Measurements from ENCODE around the gene ROBO1.

The ROBO1 gene

DNA sequence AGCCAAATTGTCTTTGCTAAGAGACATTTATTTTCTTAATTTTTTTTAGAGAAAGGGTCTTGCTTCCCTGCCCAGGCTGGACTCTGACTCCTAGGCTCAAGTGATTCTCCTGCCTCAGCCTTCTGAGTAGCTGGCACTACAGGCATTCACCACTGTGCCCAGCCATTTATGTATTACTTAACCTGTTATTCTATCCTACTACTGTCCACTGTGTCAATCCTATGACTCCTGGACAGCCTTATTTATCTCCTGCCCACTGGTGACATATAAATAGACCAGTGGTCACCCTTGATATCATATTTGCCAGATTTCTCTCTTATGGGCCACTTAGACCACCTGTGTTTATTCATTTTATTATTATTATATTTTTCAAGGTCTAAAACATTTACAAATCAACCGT, 161.4 kb downstream of the ROBO1 start:
- no peak overlapping the region for H3K4me2 ChIP-seq (ENCODE audit: low read depth, low read length, poor library complexity, severe bottlenecking)
- H3K79me2 ChIP-seq (ENCODE audit: insufficient read depth, low read length), result no peaks in the 10 kb centered on the region
- no peaks in the 10 kb centered on the region for H3K9me2 ChIP-seq (replicated peaks; ENCODE audit: insufficient read depth, low read length)
- H2AFZ ChIP-seq (ENCODE audit: low read depth, low read length, severe bottlenecking), result no peak overlapping the region
- H3K36me3 ChIP-seq (ENCODE audit: low read length), result no peaks in the 10 kb centered on the region
- H3K27ac ChIP-seq (ENCODE audit: low read depth, low read length), result no peak overlapping the region
- no peak overlapping the region for H3K4me3 ChIP-seq (ENCODE audit: insufficient read depth, low read length, poor library complexity, severe bottlenecking)
- no peaks in the 10 kb centered on the region for H3K27me3 ChIP-seq (ENCODE audit: low read length)
- H3F3A ChIP-seq (ENCODE audit: insufficient read depth), result no peaks in the 10 kb centered on the region
- TF ChIP-seq EZH2phosphoT487 (conservative IDR thresholded peaks at IDR 0.05; ENCODE audit: low read length), result no peak
- TF ChIP-seq, protein P1, sequence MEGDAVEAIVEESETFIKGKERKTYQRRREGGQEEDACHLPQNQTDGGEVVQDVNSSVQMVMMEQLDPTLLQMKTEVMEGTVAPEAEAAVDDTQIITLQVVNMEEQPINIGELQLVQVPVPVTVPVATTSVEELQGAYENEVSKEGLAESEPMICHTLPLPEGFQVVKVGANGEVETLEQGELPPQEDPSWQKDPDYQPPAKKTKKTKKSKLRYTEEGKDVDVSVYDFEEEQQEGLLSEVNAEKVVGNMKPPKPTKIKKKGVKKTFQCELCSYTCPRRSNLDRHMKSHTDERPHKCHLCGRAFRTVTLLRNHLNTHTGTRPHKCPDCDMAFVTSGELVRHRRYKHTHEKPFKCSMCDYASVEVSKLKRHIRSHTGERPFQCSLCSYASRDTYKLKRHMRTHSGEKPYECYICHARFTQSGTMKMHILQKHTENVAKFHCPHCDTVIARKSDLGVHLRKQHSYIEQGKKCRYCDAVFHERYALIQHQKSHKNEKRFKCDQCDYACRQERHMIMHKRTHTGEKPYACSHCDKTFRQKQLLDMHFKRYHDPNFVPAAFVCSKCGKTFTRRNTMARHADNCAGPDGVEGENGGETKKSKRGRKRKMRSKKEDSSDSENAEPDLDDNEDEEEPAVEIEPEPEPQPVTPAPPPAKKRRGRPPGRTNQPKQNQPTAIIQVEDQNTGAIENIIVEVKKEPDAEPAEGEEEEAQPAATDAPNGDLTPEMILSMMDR (IDR thresholded peaks at IDR 0.05; ENCODE audit: insufficient read depth, low read length, poor library complexity, severe bottlenecking), result no peak
- H3K9ac ChIP-seq (ENCODE audit: low read length), result no peak overlapping the region
- H4K20me1 ChIP-seq (ENCODE audit: low read depth, low read length), result no peaks in the 10 kb centered on the region
- no peaks in the 10 kb centered on the region for H3K9me3 ChIP-seq (ENCODE audit: insufficient read depth, low read length)

DNA sequence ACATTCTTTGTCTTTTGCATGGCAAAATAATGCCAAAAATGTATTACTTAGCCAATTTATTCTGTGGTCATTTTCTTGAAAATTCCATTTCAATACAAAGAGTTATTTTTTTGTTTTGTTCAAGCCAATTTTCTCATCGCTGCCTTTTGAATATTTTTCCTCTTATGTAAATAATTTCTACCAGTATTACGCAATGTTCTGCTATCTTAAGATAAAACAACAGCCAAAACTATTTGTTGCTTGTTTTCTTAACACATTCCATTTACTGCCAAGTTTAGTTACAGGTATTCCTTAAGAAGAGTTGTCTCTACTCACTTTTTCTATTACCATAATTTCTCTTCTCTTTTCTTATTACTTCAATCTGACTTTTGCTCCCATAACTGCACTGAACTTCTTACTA, 163.1 kb downstream of the ROBO1 start:
- no peaks in the 10 kb centered on the region for H4K20me1 ChIP-seq (ENCODE audit: low read depth, low read length)
- no peak overlapping the region for H3K4me2 ChIP-seq (ENCODE audit: low read depth, low read length, poor library complexity, severe bottlenecking)
- TF ChIP-seq, protein P1 (IDR thresholded peaks at IDR 0.05; ENCODE audit: insufficient read depth, low read length, poor library complexity, severe bottlenecking), result no peak
- TF ChIP-seq EZH2phosphoT487 (conservative IDR thresholded peaks at IDR 0.05; ENCODE audit: low read length), result no peak
- H3K27ac ChIP-seq (ENCODE audit: low read depth, low read length), result no peak overlapping the region
- H3K9me2 ChIP-seq (replicated peaks; ENCODE audit: insufficient read depth, low read length), result no peaks in the 10 kb centered on the region
- no peak overlapping the region for H3K4me3 ChIP-seq (ENCODE audit: insufficient read depth, low read length, poor library complexity, severe bottlenecking)
- no peaks in the 10 kb centered on the region for H3F3A ChIP-seq (ENCODE audit: insufficient read depth)
- no peaks in the 10 kb centered on the region for H3K27me3 ChIP-seq (ENCODE audit: low read length)
- H3K36me3 ChIP-seq (ENCODE audit: low read length), result no peaks in the 10 kb centered on the region
- H3K79me2 ChIP-seq (ENCODE audit: insufficient read depth, low read length), result no peaks in the 10 kb centered on the region
- no peak overlapping the region for H3K9ac ChIP-seq (ENCODE audit: low read length)
- no peak overlapping the region for H2AFZ ChIP-seq (ENCODE audit: low read depth, low read length, severe bottlenecking)
- H3K9me3 ChIP-seq (ENCODE audit: insufficient read depth, low read length), result no peaks in the 10 kb centered on the region

- Histone ChIP-seq H3K4me3 (ENCODE audit: insufficient read depth, low read length, poor library complexity, severe bottlenecking) (no peak overlapping the region), H3K9me2 (replicated peaks; ENCODE audit: insufficient read depth, low read length) (no peaks in the 10 kb centered on the region), H3K27me3 (ENCODE audit: low read length) (no peaks in the 10 kb centered on the region), H3K36me3 (ENCODE audit: low read length) (no peaks in the 10 kb centered on the region), H3K4me2 (ENCODE audit: low read depth, low read length, poor library complexity, severe bottlenecking) (no peak overlapping the region), H3K9me3 (ENCODE audit: insufficient read depth, low read length) (no peaks in the 10 kb centered on the region), H3K27ac (ENCODE audit: low read depth, low read length) (no peak overlapping the region), H2AFZ (ENCODE audit: low read depth, low read length, severe bottlenecking) (no peak overlapping the region), H3F3A (ENCODE audit: insufficient read depth) (no peaks in the 10 kb centered on the region), H3K9ac (ENCODE audit: low read length) (no peak overlapping the region), H4K20me1 (ENCODE audit: low read depth, low read length) (no peaks in the 10 kb centered on the region), H3K79me2 (ENCODE audit: insufficient read depth, low read length) (no peaks in the 10 kb centered on the region)
- TF ChIP-seq EZH2phosphoT487 (conservative IDR thresholded peaks at IDR 0.05; ENCODE audit: low read length), result no peak
- TF ChIP-seq, protein P1 (IDR thresholded peaks at IDR 0.05; ENCODE audit: insufficient read depth, low read length, poor library complexity, severe bottlenecking), result no peak
Observed at GRCh38 chr3:79602385-79602784, 165.4 kb downstream of the ROBO1 start.
